ENCODE measurements around the gene CDAN1. TPM values are rescaled to one million over a fixed set of nuclear protein-coding genes. Genes with fewer than 3 reads are reported as not detected.

CDAN1 gene
- total and polyA plus RNA-seq, 2 of the 4 experiments (the other 2 are of a cell fraction), result 4.7 to 5.6 TPM

- Histone ChIP-seq H3K27ac (ENCODE audit: insufficient read depth, low read length) (no peak overlapping the region), H4K8ac (ENCODE audit: low read depth in 2 of 2, low read length in 2 of 2) (no peak overlapping the region)
- CTCF ChIA-PET, result no interaction called here
Observed at GRCh38 chr15:42710662-42711061, 26.3 kb downstream of the CDAN1 start.

More at GRCh38 chr15:42710662-42711061, 26.3 kb downstream of the CDAN1 start:
- Histone ChIP-seq H2AK5ac (ENCODE audit: low read depth, low read length) (no peak overlapping the region), H2BK15ac (ENCODE audit: low read depth, low read length) (no peak overlapping the region), H3K9me1 (ENCODE audit: insufficient read depth, low read length) (no peaks in the 10 kb centered on the region; the same call in 1 of the 2 replicates), H3K18ac (ENCODE audit: low read depth, low read length) (no peak overlapping the region), H3K9ac (ENCODE audit: low read depth, low read length) (no peak overlapping the region), H2BK120ac (ENCODE audit: low read depth, low read length) (no peak overlapping the region), H3K79me1 (ENCODE audit: low read depth in 1 of 2, low read length in 2 of 2) (peaks cover 0 to 6% of the 10 kb centered on the region in 2 experiments; a peak in 1 of 4 replicates), H3K4me3 (ENCODE audit: insufficient read depth, low read depth, low read length) (no peak overlapping the region), H3K9me3 (ENCODE audit: control insufficient read depth, insufficient read depth, low read length) (no peaks in the 10 kb centered on the region), H4K91ac (ENCODE audit: insufficient read depth, low read depth, low read length) (no peak overlapping the region), H4K5ac (ENCODE audit: low read depth, low read length) (no peak overlapping the region), H3K4ac (ENCODE audit: low read depth, low read length) (no peak overlapping the region), H3K56ac (ENCODE audit: extremely low read depth, insufficient read depth, low read length) (no peak overlapping the region), H3K27me3 (ENCODE audit: control insufficient read depth, insufficient read depth, low read length) (no peaks in the 10 kb centered on the region), H3K36me3 (ENCODE audit: control insufficient read depth, insufficient read depth, low read length) (no peaks in the 10 kb centered on the region), H3K23ac (ENCODE audit: low read depth, low read length) (no peak overlapping the region), H2AFZ (replicated peaks; ENCODE audit: low read length, poor library complexity) (no peak overlapping the region), H3K14ac (replicated peaks; ENCODE audit: low read depth, low read length) (no peak overlapping the region), H4K20me1 (ENCODE audit: insufficient read depth, low read length) (no peaks in the 10 kb centered on the region), H2BK20ac (ENCODE audit: low read depth, low read length) (no peak overlapping the region), H3K4me1 (ENCODE audit: control insufficient read depth, insufficient read depth, low read length) (peaks cover 1% of the 10 kb centered on the region; the same call in 1 of the 2 replicates), H3K4me2 (ENCODE audit: low read depth, low read length) (no peak overlapping the region), H2BK5ac (ENCODE audit: low read depth, low read length, poor library complexity, severe bottlenecking) (no peak overlapping the region), H2AK9ac (replicated peaks; ENCODE audit: low read depth, low read length, poor library complexity) (no peak overlapping the region)
- no TSS peak for BruUV-seq (replicated peaks)
- TF ChIP-seq RCOR1 (IDR thresholded peaks at IDR 0.05; ENCODE audit: insufficient replicate concordance, low read length) (no peak), MAFK (IDR thresholded peaks at IDR 0.05; ENCODE audit: low read depth, low read length) (no peak), RFX5 (IDR thresholded peaks at IDR 0.05; ENCODE audit: low read depth, low read length) (no peak), CTCF (conservative IDR thresholded peaks at IDR 0.05; ENCODE audit: low read depth, low read length) (no peak)
- TF ChIP-seq, protein P1, sequence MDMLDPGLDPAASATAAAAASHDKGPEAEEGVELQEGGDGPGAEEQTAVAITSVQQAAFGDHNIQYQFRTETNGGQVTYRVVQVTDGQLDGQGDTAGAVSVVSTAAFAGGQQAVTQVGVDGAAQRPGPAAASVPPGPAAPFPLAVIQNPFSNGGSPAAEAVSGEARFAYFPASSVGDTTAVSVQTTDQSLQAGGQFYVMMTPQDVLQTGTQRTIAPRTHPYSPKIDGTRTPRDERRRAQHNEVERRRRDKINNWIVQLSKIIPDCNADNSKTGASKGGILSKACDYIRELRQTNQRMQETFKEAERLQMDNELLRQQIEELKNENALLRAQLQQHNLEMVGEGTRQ (IDR thresholded peaks at IDR 0.05; ENCODE audit: low read depth, low read length), result no peak
- WGBS, 2 experiments (ENCODE audit: extremely low coverage in 2 of 2, insufficient read length in 1 of 2), result no CpG with 5 or more reads among the region's 2 CpGs
- no peak for DNase-seq
- dilution Hi-C loops (cut with HindIII; ENCODE audit: low sequenced_read_pairs, unreplicated experiment), result no loop called here
- intact Hi-C loops (cut with micrococcal nuclease), result no loop called here
- POLR2A ChIA-PET (ENCODE audit: unreplicated experiment), result no interaction called here
- ATAC-seq (ENCODE audit: low read depth), result no peak
- in situ Hi-C loops (cut with MboI; ENCODE audit: low sequenced_read_pairs), result loop anchor here (5.0 kb wide), 1 partner anchor 212 kb away; the partner anchor contains the start of gene TTBK2

Measured in IMR-90 (cell line).